Right lobe of liver (tissue), 4 donors: Measurements from ENCODE around the gene GTF2IRD1.

Experiments used
- POLR2A ChIP-seq: fragments of 450-650 bp; IDR thresholded peaks from one replicate; pipeline ENCODE4 v1.6.1; 2017; ENCODE audit warnings: antibody characterized with exemption, mild to moderate bottlenecking
- TF ChIP-seq, protein P1 (sequence below), 4 donors: fragments of 200-600 bp in 3 of 4; fragments of 450-650 bp in 1 of 4; IDR thresholded peaks; one replicate each; pipeline versions ENCODE4 v1.5.1 to v1.8.0; 2016 to 2022; ENCODE audit warnings: antibody characterized with exemption in 4 of 4, mild to moderate bottlenecking in 2 of 4
- donor health status: DM: no; HTN: no; CAD: no.
- donor health status: DM: no; HTN: no; CAD: no.
- donor health status: DM: no; HTN: yes; CAD: no.

DNA sequence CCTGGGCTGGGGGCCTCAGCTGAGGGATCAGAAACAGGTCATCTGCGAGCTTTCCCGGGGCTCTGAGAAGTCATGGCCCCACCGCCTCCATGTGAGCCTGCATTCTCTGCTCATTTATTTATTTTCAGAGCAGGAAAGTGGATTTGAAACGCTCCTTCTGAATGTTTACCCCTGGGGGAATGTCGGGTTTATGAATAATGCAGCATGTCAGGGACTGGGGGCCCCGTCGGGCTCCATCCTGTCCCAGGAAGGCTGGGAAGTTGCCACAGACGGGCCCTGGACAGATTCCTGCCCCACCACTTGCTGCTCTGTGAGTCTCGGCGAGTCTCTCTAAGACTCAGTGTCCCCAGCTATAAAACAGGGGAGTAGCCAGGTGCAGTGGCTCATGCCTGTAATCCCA, 11.9 kb upstream of the GTF2IRD1 start:
- TF ChIP-seq, protein P1, sequence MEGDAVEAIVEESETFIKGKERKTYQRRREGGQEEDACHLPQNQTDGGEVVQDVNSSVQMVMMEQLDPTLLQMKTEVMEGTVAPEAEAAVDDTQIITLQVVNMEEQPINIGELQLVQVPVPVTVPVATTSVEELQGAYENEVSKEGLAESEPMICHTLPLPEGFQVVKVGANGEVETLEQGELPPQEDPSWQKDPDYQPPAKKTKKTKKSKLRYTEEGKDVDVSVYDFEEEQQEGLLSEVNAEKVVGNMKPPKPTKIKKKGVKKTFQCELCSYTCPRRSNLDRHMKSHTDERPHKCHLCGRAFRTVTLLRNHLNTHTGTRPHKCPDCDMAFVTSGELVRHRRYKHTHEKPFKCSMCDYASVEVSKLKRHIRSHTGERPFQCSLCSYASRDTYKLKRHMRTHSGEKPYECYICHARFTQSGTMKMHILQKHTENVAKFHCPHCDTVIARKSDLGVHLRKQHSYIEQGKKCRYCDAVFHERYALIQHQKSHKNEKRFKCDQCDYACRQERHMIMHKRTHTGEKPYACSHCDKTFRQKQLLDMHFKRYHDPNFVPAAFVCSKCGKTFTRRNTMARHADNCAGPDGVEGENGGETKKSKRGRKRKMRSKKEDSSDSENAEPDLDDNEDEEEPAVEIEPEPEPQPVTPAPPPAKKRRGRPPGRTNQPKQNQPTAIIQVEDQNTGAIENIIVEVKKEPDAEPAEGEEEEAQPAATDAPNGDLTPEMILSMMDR (IDR thresholded peaks at IDR 0.05): no peak
- TF ChIP-seq POLR2A: no peak
